HG03280 (cell line): ENCODE results near the gene SGIP1.

Experiments used
- ATAC-seq: cut with Tn5 transposase; IDR thresholded peaks from one replicate; pipeline ENCODE4 v1.9.1; 2021; ENCODE audit warnings: mild to moderate bottlenecking, moderate library complexity; ENCODE audit not compliant: unreplicated experiment

The SGIP1 gene

GRCh38 chr1:66671455-66671854, 137.5 kb downstream of the SGIP1 start:
- no peak for ATAC-seq

GRCh38 chr1:66676613-66677298, 142.8 kb downstream of the SGIP1 start:
- ATAC-seq, result no peak

DNA sequence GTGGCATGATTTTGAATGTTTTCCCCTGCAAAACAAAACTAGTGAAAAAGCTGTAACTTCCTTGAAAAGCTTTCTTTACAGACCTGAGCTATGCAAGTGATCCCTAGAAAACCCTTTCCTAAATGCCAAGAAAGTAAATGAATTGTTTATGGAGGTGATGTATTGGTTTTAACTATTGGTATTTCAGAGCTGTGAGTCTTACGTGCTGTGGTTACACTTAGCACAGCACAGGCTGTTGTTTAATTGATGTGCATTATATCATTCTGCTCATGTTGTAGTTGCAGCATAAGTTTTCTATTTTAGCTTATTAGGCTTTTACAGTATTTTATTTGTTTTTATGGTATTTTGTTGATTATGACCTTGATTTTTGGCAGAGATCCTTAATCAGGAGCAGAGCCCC, 144.2 kb downstream of the SGIP1 start:
- ATAC-seq, result no peak

DNA sequence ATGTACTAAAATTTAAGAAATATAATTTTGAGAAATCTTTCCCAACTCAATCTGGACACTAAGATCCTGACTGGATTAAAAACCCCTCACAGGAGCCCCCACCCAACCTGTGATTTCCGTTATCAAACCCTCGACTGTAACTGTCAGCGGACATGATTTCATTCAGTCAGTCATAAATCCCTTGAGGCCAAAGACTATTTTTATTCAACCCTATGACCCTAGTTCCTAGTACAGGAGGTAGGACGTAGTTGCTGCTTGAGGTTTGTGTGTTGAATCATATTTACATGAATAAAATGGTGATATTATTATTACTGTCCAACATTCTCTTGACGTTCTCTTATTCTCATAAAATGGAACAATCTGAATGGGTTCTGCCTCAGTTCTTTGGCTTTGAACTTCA, 145.2 kb downstream of the SGIP1 start:
- ATAC-seq, result no peak

DNA sequence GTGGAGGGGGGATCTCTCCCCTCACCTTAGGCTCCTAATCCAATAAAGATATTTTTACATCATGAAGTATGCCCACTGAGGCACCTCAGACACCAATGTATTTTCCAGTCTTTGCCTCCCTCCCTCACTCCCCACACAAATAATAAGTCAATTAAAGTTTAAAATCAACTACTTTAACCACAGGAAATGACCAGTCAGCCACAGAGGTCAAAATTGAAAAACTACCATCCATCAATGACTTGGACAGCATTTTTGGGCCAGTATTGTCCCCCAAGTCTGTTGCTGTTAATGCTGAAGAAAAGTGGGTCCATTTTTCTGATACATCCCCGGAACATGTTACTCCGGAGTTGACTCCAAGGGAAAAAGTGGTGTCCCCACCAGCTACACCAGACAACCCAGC, 147.7 kb downstream of the SGIP1 start:
- ATAC-seq, result no peak

DNA sequence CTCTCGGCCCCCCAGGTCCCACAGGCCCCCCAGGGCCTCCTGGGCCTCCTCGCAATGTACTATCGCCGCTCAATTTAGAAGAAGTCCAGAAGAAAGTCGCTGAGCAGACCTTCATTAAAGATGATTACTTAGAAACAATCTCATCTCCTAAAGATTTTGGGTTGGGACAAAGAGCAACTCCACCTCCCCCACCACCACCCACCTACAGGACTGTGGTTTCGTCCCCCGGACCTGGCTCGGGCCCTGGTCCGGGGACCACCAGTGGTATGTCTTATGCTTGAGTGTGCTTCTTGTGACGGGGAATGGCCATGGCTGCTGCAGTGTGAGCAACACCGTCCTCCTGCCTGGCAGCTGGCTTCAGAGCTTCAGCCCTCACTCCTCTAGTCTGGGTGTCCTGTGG, 148.2 kb downstream of the SGIP1 start:
- ATAC-seq, result no peak

DNA sequence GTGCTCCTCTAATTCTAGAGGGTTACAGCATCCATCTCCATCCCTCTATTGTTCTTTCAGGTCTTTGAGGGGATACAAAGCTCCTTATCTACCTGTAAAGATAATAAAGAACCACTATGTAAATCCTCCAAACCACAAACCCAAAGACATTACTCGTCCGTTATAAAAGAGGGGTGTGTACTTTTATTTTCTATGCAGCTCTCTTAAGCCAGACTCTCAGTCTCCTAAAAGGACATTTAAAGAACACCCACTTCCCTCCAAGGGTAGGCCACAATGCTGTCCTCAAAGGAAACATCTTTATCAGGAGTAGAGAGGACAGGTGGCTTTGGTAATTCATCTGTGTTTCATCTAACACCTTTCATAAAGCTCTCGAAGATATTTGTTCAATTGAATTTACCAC, 150.4 kb downstream of the SGIP1 start:
- ATAC-seq, result no peak

DNA sequence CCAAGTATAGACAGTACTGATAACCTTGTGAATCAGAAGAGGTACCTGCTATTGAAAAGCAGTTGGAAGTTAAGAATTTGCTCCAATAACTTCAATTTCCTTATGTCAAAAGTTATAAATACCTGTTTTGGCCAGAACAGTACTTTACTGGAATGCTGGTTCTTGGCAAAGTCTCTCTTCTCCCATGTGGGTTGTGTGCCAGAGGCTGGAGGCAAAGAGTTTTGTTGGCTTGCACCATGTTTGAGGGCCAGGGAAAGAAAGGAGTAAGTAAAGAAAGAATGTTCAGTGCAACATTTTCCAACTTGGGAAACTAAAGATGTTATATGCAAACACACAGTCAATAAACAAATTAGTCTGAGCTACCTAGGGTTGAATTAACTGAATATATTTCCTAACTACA, 151.3 kb downstream of the SGIP1 start:
- no peak for ATAC-seq

- ATAC-seq, result no peak
Observed at GRCh38 chr1:66685670-66686069, 151.7 kb downstream of the SGIP1 start.

GRCh38 chr1:66686406-66686805, 152.5 kb downstream of the SGIP1 start:
- no peak for ATAC-seq

DNA sequence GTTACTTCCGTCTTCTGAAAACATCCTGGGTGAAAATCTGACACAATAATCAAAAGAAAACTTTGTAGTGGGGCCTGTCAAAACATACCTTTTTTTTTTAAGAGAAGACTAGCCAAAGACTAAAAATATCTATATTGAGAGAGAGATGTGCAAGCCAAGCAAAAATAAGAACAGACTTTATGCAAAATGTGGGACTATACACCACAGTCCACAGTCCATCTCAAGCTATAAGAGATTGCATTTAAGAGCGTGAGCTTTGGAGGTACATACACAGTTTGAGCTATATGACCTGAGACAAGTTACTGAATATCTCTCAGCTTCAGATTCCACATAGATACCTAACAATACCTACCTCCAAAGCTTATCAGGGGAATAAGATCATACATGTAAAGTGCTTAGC, 153.4 kb downstream of the SGIP1 start:
- ATAC-seq, result no peak

DNA sequence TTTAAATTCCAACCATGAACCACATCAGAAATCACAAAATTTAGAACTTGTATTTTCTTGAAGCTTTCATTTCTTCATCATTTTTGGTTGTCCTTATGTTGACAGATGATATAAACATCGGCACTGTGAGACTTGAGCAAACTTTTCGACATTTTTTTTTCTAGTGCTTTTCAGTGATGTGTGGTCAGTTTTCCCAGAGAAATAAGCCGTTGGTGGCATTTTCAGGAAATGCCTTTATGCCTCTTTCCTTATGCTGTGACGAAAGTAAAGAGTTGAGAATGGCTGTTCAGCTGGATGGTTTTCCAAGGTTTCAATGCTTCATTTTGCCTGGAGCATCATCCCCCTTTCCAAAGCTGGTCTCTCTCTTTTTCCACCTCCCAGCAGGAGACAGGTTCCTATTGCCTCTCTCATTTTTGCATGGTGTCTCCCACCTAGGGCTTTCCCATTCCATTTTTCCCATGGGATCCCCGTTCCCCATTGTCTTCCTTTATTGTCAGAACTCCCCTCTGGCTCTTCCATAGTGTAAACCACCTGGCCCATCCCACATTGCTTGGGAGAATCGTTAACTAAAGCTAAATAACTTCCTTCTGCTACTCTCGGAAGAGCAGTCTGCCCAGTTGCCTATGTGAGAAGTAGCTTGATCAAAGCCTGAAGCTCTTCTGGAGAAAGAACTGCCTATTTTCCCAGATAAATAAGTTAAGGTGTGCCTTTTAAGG, 156.9 kb downstream of the SGIP1 start:
- no peak for ATAC-seq

- no peak for ATAC-seq
Observed at GRCh38 chr1:66692681-66693080, 158.7 kb downstream of the SGIP1 start.

DNA sequence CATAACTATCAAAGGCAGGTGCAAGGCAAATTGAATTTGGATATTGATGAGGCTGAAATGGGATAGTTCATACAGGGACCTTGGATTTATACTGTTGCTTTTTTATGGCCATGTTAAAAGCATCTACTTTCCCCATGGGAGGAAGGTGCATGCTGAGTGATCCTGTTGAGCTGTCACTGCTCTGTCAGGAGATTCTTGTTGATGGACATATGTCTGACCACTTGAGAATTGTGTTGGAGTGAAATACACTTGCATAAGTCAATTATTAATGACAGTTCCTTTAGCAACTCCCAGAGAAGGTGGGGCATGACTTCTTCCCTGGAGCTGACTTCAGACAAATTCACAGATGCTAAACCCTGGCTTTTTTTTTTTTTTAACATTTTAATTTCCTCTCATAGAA, 159.9 kb downstream of the SGIP1 start:
- no peak for ATAC-seq

DNA sequence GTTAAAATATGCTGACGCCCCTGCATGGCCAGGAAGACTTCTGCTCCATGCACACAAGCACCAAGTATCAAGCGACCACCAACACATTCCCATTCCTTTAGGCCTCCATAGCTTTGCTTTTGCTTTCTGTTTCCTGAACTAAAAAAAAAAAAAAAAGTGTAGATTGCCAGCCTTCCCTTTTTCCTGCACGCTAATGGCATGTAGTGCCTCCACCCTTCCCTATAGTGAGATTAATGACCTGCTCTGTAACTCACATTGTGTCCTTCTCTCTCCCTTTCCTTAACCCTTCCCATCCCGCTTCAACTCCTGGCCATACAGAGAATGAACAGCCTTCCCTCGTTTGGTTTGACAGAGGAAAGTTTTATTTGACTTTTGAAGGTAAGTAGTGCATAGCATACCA, 161.2 kb downstream of the SGIP1 start:
- ATAC-seq, result no peak

- no peak for ATAC-seq
Observed at GRCh38 chr1:66696771-66697170, 162.8 kb downstream of the SGIP1 start.

- no peak for ATAC-seq
Observed at GRCh38 chr1:66699213-66699612, 165.3 kb downstream of the SGIP1 start.

DNA sequence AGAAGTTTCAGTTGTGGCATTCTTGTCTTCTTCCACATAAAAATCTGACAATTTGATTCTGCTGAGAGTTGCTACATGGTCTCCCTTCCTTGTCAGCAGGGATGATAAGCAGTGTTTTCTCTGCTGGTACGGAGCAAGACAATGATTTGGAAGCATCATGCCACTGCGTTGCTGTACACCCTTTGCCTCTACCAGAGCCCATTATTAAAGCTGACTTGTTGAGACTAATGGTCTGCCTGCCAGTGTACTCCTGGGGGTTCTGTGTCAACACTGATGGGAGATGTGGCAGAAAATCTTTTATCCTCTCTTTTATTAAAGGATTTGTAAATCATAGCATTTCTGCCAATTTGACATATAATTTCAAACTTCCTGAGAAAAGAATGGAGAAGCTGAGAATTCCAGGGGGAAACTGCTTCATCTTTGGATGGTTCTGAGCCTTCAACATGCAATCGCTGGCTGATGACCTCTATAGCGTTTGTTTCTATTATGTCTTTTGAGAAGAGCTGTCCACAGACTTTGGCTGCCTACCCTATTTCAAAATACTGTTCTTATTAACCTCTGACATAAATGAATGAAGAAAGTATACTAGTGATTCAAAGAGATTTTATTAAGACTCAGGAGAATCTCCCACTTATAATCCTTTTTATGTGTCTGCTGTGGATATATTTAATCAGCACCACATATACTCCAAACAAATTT, 170.4 kb downstream of the SGIP1 start:
- no peak for ATAC-seq

- no peak for ATAC-seq
Observed at GRCh38 chr1:66705110-66705509, 171.2 kb downstream of the SGIP1 start.

DNA sequence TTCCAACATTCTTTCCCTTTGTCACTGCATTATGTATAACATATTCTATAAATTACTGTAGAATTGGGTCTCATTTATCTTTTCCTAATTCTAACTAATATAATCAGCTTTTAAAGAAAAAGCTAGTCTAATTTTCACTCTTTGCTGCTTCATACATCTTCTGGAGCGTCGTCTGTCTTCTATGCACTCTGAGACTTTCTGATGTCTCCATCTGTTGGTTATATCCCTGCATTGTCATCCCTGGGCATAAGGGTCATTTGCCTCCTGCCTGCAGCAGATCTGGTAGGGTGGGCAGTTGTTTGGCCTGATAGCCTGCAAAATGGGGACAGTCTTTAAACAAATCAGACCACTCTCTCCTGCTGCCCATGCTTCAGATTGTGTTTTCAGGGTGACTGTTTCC, 177.5 kb downstream of the SGIP1 start:
- ATAC-seq, result no peak

DNA sequence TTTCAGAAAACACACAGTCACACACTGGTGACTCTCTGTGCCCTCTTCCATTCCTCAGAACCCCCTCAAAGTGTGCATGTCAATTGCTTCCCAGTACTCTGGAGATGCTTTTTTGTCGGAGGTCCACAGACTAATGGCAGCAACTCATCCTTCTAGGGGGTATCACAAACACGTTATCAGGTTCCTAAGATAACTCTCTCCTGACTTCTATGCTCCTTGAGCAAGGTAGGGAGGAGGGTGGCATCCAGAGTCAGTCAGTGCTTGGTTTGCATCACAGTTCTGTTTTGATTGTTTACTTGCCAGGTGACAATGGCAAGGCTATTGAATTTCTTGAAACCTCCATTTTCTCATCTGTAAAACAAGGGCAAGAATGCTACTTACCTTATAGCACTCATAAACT, 178.9 kb downstream of the SGIP1 start:
- ATAC-seq, result no peak

- no peak for ATAC-seq
Observed at GRCh38 chr1:66723985-66724384, 190.0 kb downstream of the SGIP1 start.
